GM12878 (cell line): Measurements from ENCODE around the gene TMEM132D. TPM values are rescaled to one million over a fixed set of nuclear protein-coding genes. Genes with fewer than 3 reads are reported as not detected.
A peak's percentile ranks its signal among the peaks of the same experiment; 100 is the strongest.

Experiments used
- ATAC-seq: fragments of 200-7000 bp; cut with Tn5 transposase; 3 replicates; pipeline ENCODE4 v1.9.1; 2020; ENCODE audit warnings: mild to moderate bottlenecking, moderate library complexity
- BruUV-seq: library from RNA; stranded (reverse); fragments of 400-500 nt; replicated peaks from 2 replicates; lab custom pipeline; 2021; lab: Mats Ljungman, UMichigan
- CTCF ChIA-PET: fragments of 300-600 bp; sonication (Branson Sonifier 250); formaldehyde crosslinking; extraction: SDS; loops from one replicate; lab custom pipeline; 2021; ENCODE audit warnings: inconsistent platforms; lab: Yijun Ruan, JAX
- POLR2A ChIA-PET: fragments of 350-600 bp; formaldehyde crosslinking; extraction: SDS; loops from one replicate; lab custom pipeline; 2021; ENCODE audit warnings: inconsistent platforms; lab: Charles Lee
- RAD21 ChIA-PET: fragments of 300-600 bp; sonication (Branson Sonifier 250); formaldehyde crosslinking; loops from one replicate; lab custom pipeline; 2023; ENCODE audit warnings: antibody characterized with exemption; ENCODE audit not compliant: unreplicated experiment; lab: Charles Lee
- SMC1A ChIA-PET: fragments of 300-600 bp; sonication (Branson Sonifier 250); formaldehyde crosslinking; loops from one replicate; lab custom pipeline; 2023; ENCODE audit not compliant: unreplicated experiment, uncharacterized antibody; lab: Charles Lee
- DNase-seq: peaks from one replicate; pipeline ENCODE4 v3.0.0-alpha.2; 2011; ENCODE audit warnings: low read depth, low spot score
- FAIRE-seq: peaks from 3 replicates; lab custom pipeline; 2011; peaks lifted over from hg19 to GRCh38; lab: Jason Lieb, UNC
- H2AFZ ChIP-seq: 2 replicates; pipeline ENCODE4 v1.6.0; 2011; ENCODE audit warnings: low read depth, low read length, control low read depth; ENCODE audit not compliant: control insufficient read depth
- H3K27ac ChIP-seq: 2 replicates; pipeline ENCODE4 v1.5.1; 2011; ENCODE audit warnings: control low read depth; ENCODE audit not compliant: control insufficient read depth, insufficient read depth
- H3K27me3 ChIP-seq, 2 experiments: replicated peaks in 1 of 2; 2 replicates each; pipeline versions ENCODE4 v1.6.0 to v1.6.1; 2011; ENCODE audit warnings: low read length in 1 of 2; ENCODE audit not compliant: control insufficient read depth in 2 of 2, insufficient read depth in 2 of 2
- H3K36me3 ChIP-seq, 2 experiments: 2 replicates each; pipeline ENCODE4 v1.5.1; 2011; ENCODE audit warnings: low read length in 1 of 2; ENCODE audit not compliant: control insufficient read depth in 2 of 2, insufficient read depth in 2 of 2
- H3K4me1 ChIP-seq: 2 replicates; pipeline ENCODE4 v1.6.1; 2011; ENCODE audit warnings: mild to moderate bottlenecking, low read length, moderate library complexity, mixed read lengths; ENCODE audit not compliant: control insufficient read depth, insufficient read depth
- H3K4me2 ChIP-seq: 2 replicates; pipeline ENCODE4 v1.6.0; 2011; ENCODE audit warnings: control low read depth; ENCODE audit not compliant: control insufficient read depth, insufficient read depth
- H3K4me3 ChIP-seq: fragments of 200-600 bp; sonication (generic); 2 replicates; pipeline ENCODE4 v1.5.1; 2016
- H3K79me2 ChIP-seq: 2 replicates; pipeline ENCODE4 v1.6.0; 2011; ENCODE audit warnings: low read length; ENCODE audit not compliant: control insufficient read depth, insufficient read depth
- H3K9ac ChIP-seq: 2 replicates; pipeline ENCODE4 v1.8.0; 2011; ENCODE audit warnings: low read length, control low read depth, mixed read lengths; ENCODE audit not compliant: control insufficient read depth, insufficient read depth
- H3K9me3 ChIP-seq: replicated peaks from 3 replicates; pipeline ENCODE4 v1.5.1; 2011; ENCODE audit warnings: mild to moderate bottlenecking, low read length; ENCODE audit not compliant: control insufficient read depth, insufficient read depth
- H4K20me1 ChIP-seq: 2 replicates; pipeline ENCODE4 v1.6.0; 2011; ENCODE audit not compliant: control insufficient read depth, insufficient read depth
- GABPA ChIP-seq: IDR thresholded peaks from 2 replicates; pipeline ENCODE4 v1.6.1; 2014; ENCODE audit warnings: antibody characterized with exemption, low read depth, mild to moderate bottlenecking, inconsistent platforms
- REST ChIP-seq: IDR thresholded peaks from 2 replicates; pipeline ENCODE4 v1.6.1; 2012; ENCODE audit warnings: mild to moderate bottlenecking, low read depth, low read length
- WGBS: methylation state at CpG from one replicate; pipeline ENCODE4 v1.1.6; 2016; ENCODE audit warnings: low lambda C conversion rate; ENCODE audit not compliant: insufficient replicate concordance, insufficient coverage; ENCODE audit errors: missing lambda C conversion rate; 5-methylcytosine and 5-hydroxymethylcytosine counted together
- in situ Hi-C: fragments of 300-500 bp; cut with MboI; formaldehyde crosslinking; loops from 9 replicates; pipeline ENCODE4 v1.14.3; 2018; ENCODE audit warnings: mixed read lengths
- intact Hi-C: fragments of 100-400 bp; cut with micrococcal nuclease; formaldehyde crosslinking; loops from one replicate; pipeline ENCODE4 v1.14.2; 2022; ENCODE audit not compliant: unreplicated experiment
- polyA plus RNA-seq, 11 experiments: library from polyadenylated mRNA; depleted of rRNA in 4 of 11; unstranded in 6 of 11; stranded (reverse) in 5 of 11; fragments of >200 nt; fragmentation: Nextera tagmentation in 4 of 11; fragmentation: Illumina TruSeq in 1 of 11; extraction: Ambion mirVana in 4 of 11; extraction: Trizol in 1 of 11; gene quantifications; 1 replicate in 1 of 11; 2 replicates in 10 of 11; pipeline versions ENCODE4 v1.2.1 to v1.2.3, GENCODE V29; 2011 to 2016; ENCODE audit warnings: inconsistent platforms in 2 of 11, missing spikeins in 2 of 11, low read depth in 1 of 11
- total RNA-seq, 4 experiments: library from RNA; depleted of rRNA in 3 of 4; stranded (reverse); fragments of >200 nt in 3 of 4; fragmentation: Illumina TruSeq in 1 of 4; extraction: Trizol in 1 of 4; gene quantifications; 2 replicates each; pipeline versions ENCODE4 v1.2.1 to v1.2.3, GENCODE V29; 2013 to 2021

Gene TMEM132D
- total and polyA plus RNA-seq, 10 of the 15 experiments (the other 5 are each of a cell fraction or from before 2014, with no cell fraction given), result under 0.01 to 0.12 (median 0.02) TPM; not detected in 3

- no peak for ATAC-seq
- BruUV-seq, result no TSS peak
- CTCF ChIA-PET, result no interaction called here
These were observed 784.3 kb downstream of the TMEM132D start for GRCh38 chr12:129119537-129119936.

More at GRCh38 chr12:129119537-129119936, 784.3 kb downstream of the TMEM132D start:
- 52% methylated on average over 1 of the region's 1 CpG for WGBS
- Histone ChIP-seq H2AFZ (no peak overlapping the region), H3K79me2 (no peaks in the 10 kb centered on the region), H3K27ac (no peak overlapping the region), H3K4me2 (no peak overlapping the region), H4K20me1 (no peaks in the 10 kb centered on the region), H3K4me3 (no peak overlapping the region), H3K9ac (no peak overlapping the region), H3K9me3 (no peaks in the 10 kb centered on the region), H3K36me3 (no peaks in the 10 kb centered on the region), H3K4me1 (no peaks in the 10 kb centered on the region), H3K27me3 (no peaks in the 10 kb centered on the region)
- ChIA-PET SMC1A (interaction anchor here (0.8 kb wide), 1 partner anchor 34 kb away, joined by 3 read pairs; no protein-coding TSS in a partner anchor), POLR2A (no interaction called here), RAD21 (no interaction called here)
- intact Hi-C loops (no loop called here), in situ Hi-C loops (no loop called here)
- TF ChIP-seq REST, result peak; percentile 76
- no peak for TF ChIP-seq GABPA
- DNase-seq (no peak), FAIRE-seq (no peak)
